Measurements from ENCODE around the gene RAB40C.

The RAB40C gene

DNA sequence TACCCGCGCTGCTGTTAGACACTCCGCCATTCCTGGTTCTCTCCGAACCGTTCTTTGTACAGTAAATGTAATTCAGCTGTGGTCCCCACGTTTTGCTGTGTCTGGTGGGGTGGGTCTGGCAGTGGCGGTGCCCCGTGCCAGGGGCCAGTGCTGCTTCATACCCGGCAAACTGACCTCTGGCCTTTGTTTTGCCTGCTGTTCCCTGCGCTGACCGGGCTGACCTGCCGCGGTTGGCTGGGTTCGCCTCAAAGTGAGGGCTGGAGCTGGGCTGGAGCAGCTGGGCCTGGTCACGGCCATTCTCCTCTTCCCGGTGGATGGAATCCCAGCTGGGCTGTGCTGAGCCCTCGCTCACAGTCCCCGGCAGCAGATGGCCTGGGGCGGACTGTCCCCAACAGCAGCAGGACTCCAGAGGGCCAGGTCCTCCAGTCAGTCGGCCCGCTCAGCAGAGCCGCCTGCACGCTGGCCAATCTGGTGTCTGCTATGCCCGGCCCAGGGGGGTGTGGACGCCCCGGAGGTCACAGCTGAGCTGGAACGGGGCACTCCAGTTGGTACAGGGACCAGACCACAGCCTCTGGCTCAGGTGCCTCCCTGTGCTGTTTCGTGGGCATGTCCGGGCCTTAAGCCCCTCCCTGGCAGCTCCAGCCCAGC, 39.4 kb downstream of the RAB40C start:
- no peak overlapping the region for H3K27ac ChIP-seq (ENCODE audit: low read length)
- no peak overlapping the region for H3K4me2 ChIP-seq (ENCODE audit: low read depth, low read length)
- H3K9me2 ChIP-seq (replicated peaks; ENCODE audit: insufficient read depth, low read length): no peaks in the 10 kb centered on the region
- TF ChIP-seq EZH2 (optimal IDR thresholded peaks at IDR 0.05; ENCODE audit: low read depth, low read length) (no peak), EZH2phosphoT487 (IDR thresholded peaks at IDR 0.05; ENCODE audit: low read length) (no peak)
- TF ChIP-seq, protein P1, sequence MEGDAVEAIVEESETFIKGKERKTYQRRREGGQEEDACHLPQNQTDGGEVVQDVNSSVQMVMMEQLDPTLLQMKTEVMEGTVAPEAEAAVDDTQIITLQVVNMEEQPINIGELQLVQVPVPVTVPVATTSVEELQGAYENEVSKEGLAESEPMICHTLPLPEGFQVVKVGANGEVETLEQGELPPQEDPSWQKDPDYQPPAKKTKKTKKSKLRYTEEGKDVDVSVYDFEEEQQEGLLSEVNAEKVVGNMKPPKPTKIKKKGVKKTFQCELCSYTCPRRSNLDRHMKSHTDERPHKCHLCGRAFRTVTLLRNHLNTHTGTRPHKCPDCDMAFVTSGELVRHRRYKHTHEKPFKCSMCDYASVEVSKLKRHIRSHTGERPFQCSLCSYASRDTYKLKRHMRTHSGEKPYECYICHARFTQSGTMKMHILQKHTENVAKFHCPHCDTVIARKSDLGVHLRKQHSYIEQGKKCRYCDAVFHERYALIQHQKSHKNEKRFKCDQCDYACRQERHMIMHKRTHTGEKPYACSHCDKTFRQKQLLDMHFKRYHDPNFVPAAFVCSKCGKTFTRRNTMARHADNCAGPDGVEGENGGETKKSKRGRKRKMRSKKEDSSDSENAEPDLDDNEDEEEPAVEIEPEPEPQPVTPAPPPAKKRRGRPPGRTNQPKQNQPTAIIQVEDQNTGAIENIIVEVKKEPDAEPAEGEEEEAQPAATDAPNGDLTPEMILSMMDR (IDR thresholded peaks at IDR 0.05; ENCODE audit: low read length): no peak
- H3K4me1 ChIP-seq (ENCODE audit: low read length): no peaks in the 10 kb centered on the region
- no peak for DNase-seq
- H4K20me1 ChIP-seq (ENCODE audit: insufficient read depth, low read length): no peaks in the 10 kb centered on the region
- no peak overlapping the region for H2AFZ ChIP-seq (ENCODE audit: low read length)
- no peak overlapping the region for H3K4me3 ChIP-seq (ENCODE audit: low read length)
- no peaks in the 10 kb centered on the region for H3K27me3 ChIP-seq (replicated peaks; ENCODE audit: insufficient read depth, low read length)
- no peaks in the 10 kb centered on the region for H3K9me3 ChIP-seq (replicated peaks; ENCODE audit: insufficient read depth, low read length)
- H3K36me3 ChIP-seq (replicated peaks; ENCODE audit: insufficient read depth, low read length): no peaks in the 10 kb centered on the region
- no peak overlapping the region for H3K9ac ChIP-seq (ENCODE audit: low read length)
- no peaks in the 10 kb centered on the region for H3K79me2 ChIP-seq (ENCODE audit: low read length)
- H3F3A ChIP-seq (ENCODE audit: insufficient read depth, low read length): no peaks in the 10 kb centered on the region

DNA sequence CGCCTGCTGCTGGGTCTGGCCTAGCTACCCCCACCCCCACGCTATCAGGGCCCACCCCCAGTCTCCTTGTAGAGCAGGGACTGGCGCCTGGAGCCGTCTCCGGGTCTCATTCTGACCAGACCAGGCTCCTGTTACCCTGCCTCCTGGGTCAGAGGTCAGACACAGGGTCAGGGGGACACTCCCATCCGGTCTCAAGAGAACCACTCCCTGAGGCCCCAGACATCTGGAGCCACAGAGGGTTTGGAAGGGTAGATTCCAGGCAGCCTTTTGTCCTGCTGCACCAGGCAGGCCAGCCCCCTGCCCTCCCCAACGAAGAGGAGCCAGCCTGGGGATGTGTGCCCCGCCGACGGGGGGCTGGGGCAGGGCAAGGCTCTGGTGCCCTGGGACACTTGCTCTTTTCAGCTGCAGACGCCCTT, 40.0 kb downstream of the RAB40C start:
- H3K9me3 ChIP-seq (replicated peaks; ENCODE audit: insufficient read depth, low read length): no peaks in the 10 kb centered on the region
- peaks cover 3% of the 10 kb centered on the region for H3K79me2 ChIP-seq (ENCODE audit: low read length)
- no peaks in the 10 kb centered on the region for H3F3A ChIP-seq (ENCODE audit: insufficient read depth, low read length)
- no peak overlapping the region for H3K4me3 ChIP-seq (ENCODE audit: low read length)
- TF ChIP-seq, protein P1 (IDR thresholded peaks at IDR 0.05; ENCODE audit: low read length): no peak
- TF ChIP-seq EZH2phosphoT487 (IDR thresholded peaks at IDR 0.05; ENCODE audit: low read length): no peak
- no peak for TF ChIP-seq EZH2 (optimal IDR thresholded peaks at IDR 0.05; ENCODE audit: low read depth, low read length)
- H3K36me3 ChIP-seq (replicated peaks; ENCODE audit: insufficient read depth, low read length): no peaks in the 10 kb centered on the region
- no peak for DNase-seq
- H3K4me2 ChIP-seq (ENCODE audit: low read depth, low read length): no peak overlapping the region
- H4K20me1 ChIP-seq (ENCODE audit: insufficient read depth, low read length): no peaks in the 10 kb centered on the region
- no peak overlapping the region for H2AFZ ChIP-seq (ENCODE audit: low read length)
- no peaks in the 10 kb centered on the region for H3K9me2 ChIP-seq (replicated peaks; ENCODE audit: insufficient read depth, low read length)
- H3K27ac ChIP-seq (ENCODE audit: low read length): no peak overlapping the region
- no peak overlapping the region for H3K9ac ChIP-seq (ENCODE audit: low read length)
- no peaks in the 10 kb centered on the region for H3K4me1 ChIP-seq (ENCODE audit: low read length)
- H3K27me3 ChIP-seq (replicated peaks; ENCODE audit: insufficient read depth, low read length): no peaks in the 10 kb centered on the region

DNA sequence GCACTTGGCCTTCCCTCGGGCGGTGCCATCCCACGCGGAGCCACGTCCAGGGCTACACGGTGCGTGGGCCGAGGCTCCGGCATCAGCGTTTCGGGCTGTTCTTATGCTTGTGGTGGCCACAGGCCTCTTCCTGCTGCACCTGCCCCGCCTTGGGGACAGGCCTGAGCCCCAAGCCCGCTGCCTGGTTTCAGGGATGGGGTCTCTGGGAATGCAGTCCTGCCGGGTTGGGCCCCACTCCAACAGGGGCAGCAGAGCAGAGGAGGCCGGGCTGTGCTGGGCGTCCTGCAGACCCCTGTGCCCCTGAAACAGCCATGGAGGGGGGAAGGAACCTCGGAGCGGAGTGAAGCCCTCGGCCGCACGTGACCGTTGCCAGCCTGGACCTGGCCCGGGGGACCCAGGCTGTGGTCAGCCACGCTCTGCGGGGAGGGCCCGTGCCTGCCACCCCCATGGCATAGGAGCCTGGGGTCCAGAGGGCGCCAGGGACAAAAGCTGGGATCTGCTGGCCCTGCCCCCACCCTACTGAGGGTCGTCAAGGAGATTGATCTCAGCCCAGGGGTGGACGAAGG, 40.5 kb downstream of the RAB40C start:
- no peak overlapping the region for H3K4me2 ChIP-seq (ENCODE audit: low read depth, low read length)
- no peaks in the 10 kb centered on the region for H3K27me3 ChIP-seq (replicated peaks; ENCODE audit: insufficient read depth, low read length)
- H3K9ac ChIP-seq (ENCODE audit: low read length): no peak overlapping the region
- no peaks in the 10 kb centered on the region for H3K9me2 ChIP-seq (replicated peaks; ENCODE audit: insufficient read depth, low read length)
- H2AFZ ChIP-seq (ENCODE audit: low read length): no peak overlapping the region
- no peaks in the 10 kb centered on the region for H3F3A ChIP-seq (ENCODE audit: insufficient read depth, low read length)
- H3K36me3 ChIP-seq (replicated peaks; ENCODE audit: insufficient read depth, low read length): no peaks in the 10 kb centered on the region
- H4K20me1 ChIP-seq (ENCODE audit: insufficient read depth, low read length): no peaks in the 10 kb centered on the region
- no peaks in the 10 kb centered on the region for H3K9me3 ChIP-seq (replicated peaks; ENCODE audit: insufficient read depth, low read length)
- no peak overlapping the region for H3K27ac ChIP-seq (ENCODE audit: low read length)
- no peak overlapping the region for H3K4me3 ChIP-seq (ENCODE audit: low read length)
- DNase-seq: no peak
- 0 out of 2 replicates have a peak, but pooled peaks cover 3% of the 10 kb centered on the region for H3K4me1 ChIP-seq (ENCODE audit: low read length)
- TF ChIP-seq, protein P1 (IDR thresholded peaks at IDR 0.05; ENCODE audit: low read length): no peak
- H3K79me2 ChIP-seq (ENCODE audit: low read length): peaks cover 8% of the 10 kb centered on the region

Data from MM.1S (cell line).